HL-60 (cell line): ENCODE results near the gene C19orf81.

Experiments used
- CTCF ChIP-seq: IDR thresholded peaks from one replicate; pipeline ENCODE4 v1.5.1; 2011; ENCODE audit warnings: low read length, control low read depth, inconsistent platforms; ENCODE audit not compliant: insufficient read depth
- GABPA ChIP-seq: IDR thresholded peaks from 2 replicates; pipeline ENCODE4 v1.6.1; 2012; ENCODE audit warnings: low read depth
- TF ChIP-seq, protein P1 (sequence below): IDR thresholded peaks from 2 replicates; pipeline ENCODE4 v1.6.1; 2012; ENCODE audit warnings: low read depth; ENCODE audit not compliant: insufficient replicate concordance

DNA sequence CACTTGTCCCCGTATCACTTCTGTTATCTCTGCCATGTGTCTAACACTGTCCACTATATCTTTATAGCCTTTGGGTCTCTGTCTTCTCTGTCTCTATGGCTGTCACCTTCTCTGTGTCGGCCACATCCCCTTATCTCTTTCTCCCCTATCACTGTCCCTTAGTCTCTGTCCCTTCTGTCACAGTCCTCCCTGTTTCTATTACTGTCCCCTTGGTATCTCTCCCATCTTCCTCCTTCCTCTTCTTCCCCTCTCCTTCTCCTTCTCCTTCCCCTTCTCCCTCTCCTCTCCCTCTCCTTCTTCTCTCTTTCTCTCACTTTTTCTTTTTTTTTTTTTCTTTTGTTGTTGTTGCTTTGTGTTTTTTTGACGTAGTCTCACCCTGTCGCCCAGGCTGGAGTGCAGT, 46.3 kb upstream of the C19orf81 start:
- TF ChIP-seq, protein P1, sequence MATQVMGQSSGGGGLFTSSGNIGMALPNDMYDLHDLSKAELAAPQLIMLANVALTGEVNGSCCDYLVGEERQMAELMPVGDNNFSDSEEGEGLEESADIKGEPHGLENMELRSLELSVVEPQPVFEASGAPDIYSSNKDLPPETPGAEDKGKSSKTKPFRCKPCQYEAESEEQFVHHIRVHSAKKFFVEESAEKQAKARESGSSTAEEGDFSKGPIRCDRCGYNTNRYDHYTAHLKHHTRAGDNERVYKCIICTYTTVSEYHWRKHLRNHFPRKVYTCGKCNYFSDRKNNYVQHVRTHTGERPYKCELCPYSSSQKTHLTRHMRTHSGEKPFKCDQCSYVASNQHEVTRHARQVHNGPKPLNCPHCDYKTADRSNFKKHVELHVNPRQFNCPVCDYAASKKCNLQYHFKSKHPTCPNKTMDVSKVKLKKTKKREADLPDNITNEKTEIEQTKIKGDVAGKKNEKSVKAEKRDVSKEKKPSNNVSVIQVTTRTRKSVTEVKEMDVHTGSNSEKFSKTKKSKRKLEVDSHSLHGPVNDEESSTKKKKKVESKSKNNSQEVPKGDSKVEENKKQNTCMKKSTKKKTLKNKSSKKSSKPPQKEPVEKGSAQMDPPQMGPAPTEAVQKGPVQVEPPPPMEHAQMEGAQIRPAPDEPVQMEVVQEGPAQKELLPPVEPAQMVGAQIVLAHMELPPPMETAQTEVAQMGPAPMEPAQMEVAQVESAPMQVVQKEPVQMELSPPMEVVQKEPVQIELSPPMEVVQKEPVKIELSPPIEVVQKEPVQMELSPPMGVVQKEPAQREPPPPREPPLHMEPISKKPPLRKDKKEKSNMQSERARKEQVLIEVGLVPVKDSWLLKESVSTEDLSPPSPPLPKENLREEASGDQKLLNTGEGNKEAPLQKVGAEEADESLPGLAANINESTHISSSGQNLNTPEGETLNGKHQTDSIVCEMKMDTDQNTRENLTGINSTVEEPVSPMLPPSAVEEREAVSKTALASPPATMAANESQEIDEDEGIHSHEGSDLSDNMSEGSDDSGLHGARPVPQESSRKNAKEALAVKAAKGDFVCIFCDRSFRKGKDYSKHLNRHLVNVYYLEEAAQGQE: no peak
- no peak for TF ChIP-seq CTCF
- TF ChIP-seq GABPA: no peak
